Stimulated activated CD4-positive, alpha-beta T cell treated with anti-CD3 and anti-CD28 coated beads, Interleukin-1b, Interleukin-23, amount 100 ng/mL, for 48 hours (primary cell): ENCODE measurements around the gene HIP1.

ENCODE experiments used
- DNase-seq: peaks from one replicate; pipeline ENCODE4 v3.0.0-alpha.2; 2020

Gene HIP1

DNA sequence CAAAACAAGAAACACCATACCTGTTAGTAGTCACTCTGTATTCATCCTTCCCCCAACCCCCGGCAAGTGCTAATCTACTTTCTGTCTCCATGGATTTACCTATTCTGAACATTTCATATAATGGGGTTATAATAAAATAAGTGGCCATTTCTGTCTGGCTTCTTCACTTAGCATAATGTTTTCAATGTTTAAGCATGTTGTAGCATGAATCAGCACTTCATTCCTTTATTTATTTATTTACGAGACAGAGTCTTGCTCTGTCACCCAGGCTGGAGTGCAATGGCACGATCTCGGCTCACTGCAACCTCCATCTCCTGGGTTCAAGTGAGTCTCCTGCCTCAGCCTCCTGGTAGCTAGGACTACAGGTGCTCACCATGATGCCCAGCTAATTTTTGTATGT lies 69.2 kb downstream of the HIP1 start:
- no peak for DNase-seq

DNA sequence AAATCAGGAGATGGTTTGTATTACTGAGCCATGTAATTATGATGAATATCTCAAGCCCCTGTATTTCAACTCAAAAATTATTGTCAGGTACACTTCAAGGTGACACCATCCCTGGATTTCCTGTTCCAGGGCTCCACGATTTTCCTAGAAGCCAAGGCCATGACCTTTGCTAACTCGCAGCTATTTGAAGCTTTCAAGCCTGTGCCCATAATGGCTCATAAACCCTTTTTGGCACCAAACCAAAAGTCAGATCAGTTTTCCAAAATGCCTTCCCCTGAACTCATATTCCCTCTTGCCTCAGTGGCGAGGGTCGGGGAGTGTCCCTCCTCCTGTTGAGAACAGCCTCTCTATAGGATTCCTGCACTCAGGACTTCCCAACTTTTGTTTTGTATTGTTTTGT lies 70.8 kb downstream of the HIP1 start:
- DNase-seq, result no peak

DNA sequence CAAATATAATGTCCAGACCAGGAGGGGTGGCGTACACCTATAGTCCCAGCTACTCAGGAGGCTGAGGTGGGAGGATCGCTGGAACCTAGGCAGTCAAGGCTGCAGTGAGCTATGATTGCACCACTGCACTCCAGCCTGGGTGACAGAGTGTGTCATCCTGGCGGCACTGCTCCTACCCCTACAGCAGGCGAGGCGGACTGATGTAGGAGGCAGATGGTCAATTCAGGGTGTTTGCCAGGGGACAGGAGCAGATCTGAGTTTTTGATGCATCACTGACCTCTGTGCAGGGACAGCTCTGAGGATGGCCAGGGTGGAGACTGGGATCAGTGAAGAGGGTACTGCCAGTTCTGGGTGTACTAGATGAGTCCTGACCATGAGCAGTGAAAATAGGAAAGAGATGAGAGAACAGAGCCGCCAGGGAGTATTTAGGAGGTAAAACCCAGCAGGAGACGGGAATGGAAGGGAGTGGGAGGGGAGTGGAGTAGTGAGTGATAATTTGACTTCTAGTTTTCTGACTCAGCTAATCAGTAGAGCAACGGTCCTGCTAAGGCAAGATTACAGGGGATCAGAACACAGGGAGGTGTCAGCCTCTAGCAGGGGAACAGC lies 75.3 kb downstream of the HIP1 start:
- no peak for DNase-seq

DNA sequence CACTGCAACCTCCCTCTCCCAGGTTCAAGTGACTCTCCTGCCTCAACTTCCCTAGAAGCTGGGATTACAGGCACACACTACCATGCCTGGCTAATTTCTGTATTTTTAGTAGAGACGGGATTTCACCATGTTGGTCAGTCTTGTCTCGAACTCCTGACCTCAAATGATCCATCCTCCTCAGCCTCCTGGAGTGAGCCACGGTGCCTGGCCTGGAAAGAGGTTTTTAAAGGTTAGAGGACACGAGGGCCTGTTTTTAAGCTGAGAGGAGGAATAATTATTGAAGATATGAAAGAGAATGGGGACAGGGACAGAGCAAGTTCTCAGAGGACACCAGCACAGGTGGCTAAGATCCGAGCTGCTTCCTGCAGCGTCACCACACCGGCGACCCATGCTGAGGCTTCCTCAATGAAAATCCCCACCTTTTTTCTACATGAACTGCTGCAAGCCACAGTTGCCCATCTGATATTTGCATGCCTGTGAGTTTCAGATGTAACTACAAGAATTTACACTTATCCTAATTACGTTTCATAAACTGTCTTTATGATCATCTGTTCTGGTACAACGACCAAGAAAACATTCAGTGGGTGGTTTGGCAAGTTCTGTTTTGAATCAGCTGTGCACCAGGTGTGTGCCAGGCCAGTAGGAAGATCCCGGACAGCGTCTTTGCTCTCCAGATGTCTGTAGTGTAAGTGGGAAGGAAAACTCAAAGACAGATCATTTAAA lies 76.0 kb downstream of the HIP1 start:
- DNase-seq, result no peak

DNA sequence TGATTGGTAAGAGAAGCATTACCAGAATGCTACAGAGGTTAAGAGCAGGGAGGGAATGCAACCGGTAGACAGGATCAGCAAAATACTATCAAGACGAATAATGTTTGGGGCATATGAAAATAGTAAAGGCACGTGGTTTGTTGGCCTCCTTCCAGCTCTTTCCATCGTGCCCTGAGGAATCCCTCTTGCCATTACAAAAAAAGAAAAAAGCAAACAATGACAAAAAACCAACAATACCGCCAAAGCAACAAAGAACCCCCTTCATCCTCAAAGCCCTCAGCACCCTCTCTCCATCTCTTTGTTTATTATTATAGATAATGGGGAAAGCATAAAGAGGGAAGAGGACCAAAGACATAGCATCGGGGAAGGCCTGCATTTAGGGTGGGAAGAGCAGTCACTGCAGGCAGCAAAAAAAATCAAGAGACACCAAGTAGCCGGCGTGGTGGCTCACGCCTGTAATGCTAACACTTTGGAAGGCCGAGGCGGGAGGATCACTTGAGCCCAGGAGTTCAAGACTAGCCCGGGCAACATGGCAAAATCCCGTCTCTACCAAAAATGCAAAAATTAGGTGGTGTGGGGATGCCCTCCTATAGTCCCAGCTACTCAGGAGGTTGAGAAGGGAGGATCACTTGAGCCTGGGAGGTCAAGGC lies 78.0 kb downstream of the HIP1 start:
- DNase-seq, result no peak

DNA sequence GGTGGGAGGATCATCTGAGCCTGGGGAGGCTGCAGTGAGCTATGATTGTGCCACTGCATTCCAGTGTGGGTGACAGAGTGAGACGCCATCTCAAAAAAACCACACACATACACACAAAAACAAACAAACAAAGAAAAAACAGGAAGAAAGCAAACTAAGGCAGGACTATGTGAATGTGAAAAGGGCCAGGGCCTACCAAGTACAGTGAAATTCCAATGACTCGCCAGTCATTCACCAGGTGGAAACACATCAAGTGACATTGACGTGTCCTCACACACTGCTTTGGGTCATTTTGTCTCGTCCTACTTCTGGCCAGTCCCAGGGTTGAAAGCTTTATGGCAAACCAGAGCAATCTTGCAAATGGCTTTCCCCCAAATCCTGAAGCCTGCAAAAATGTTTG lies 79.9 kb downstream of the HIP1 start:
- no peak for DNase-seq

DNA sequence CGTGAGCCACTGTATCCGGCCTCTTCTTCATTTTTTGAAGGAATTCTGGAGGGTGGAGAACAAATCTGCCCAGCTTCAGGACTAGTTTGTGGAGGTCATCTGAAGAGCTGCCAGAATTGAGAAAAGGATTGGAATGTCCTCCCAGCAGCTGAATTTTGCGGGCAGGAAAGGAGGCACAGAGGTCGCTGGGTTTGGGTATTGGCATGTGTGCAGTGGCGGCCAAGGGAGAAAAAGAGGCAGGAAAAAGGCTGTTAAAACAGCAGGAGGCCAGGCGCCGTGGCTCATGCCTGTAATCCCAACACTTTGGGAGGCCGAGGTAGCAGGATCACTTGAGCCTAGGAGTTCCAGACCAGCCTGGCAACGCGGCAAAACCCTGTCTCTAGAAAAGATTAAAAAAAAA lies 80.4 kb downstream of the HIP1 start:
- DNase-seq, result no peak

DNA sequence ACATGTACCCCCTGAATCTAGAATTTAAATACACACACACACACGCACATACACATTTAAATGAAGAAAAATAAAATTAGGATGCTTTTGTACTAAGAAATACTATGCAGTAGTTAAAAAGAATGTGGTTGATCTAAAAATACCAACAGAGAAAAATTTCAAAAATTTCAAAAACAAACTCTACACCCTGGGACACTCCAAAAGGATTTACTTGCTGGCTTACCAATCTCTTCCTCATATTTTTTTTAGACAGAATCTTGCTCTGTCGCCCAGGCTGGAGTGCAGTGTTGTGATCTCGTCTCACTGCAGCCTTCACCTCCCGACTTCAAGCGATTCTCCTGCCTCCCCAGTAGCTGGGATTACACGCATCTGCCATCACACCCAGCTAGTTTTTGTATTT lies 80.9 kb downstream of the HIP1 start:
- no peak for DNase-seq

DNA sequence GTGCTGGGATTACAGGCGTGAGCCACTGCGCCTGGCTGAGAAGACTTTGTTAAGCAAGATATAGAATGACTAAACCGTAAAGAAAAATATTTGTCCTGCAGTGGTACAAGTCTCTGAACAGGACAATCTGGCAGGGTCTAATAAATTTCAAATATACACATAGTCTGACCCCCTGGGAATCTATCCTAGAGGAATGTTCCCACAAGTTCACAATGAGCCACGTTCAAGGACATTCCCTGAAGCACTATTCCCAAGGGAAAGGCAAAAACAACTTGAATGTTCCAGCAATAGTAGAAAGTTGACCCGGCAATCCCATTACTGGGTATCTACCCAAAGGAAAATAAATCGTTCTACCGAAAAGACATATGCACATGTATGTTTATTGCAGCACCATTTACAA lies 82.0 kb downstream of the HIP1 start:
- DNase-seq, result no peak

DNA sequence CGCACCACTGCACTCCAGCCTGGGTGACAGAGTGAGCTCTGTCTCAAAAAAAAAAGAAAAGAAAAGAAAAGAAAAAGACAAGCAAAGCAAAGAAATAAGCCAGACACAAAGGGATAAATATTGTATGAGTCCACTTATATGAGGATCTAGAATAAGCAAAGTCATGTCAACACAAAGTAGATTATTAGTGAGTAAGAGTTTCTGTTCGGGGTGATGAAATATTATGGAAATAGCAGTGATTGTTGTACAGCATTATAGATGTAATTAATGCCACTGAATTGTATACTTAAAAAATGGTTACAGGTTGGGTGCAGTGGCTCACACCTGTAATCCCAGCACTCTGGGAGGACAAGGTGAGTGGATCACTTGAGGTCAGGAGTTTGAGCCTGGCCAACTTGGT lies 83.2 kb downstream of the HIP1 start:
- DNase-seq, result no peak

DNA sequence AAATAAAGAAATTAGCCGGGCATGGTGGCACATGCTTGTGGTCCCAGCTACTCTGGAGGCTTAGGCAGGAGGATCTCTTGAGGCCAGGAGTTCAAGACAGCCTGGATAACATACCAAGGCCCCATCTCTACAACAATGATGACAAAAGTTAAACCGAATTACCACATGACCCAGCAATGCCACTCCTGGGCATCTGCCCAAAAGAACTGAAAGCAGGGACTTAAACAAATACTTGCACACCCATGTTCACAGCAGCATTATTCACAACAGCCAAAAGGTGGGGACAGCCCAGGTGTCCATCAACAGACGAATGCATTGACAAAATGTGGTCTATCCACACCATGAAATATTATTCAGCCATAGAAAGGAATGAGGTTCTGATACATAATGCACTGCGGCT lies 83.9 kb downstream of the HIP1 start:
- DNase-seq, result no peak

DNA sequence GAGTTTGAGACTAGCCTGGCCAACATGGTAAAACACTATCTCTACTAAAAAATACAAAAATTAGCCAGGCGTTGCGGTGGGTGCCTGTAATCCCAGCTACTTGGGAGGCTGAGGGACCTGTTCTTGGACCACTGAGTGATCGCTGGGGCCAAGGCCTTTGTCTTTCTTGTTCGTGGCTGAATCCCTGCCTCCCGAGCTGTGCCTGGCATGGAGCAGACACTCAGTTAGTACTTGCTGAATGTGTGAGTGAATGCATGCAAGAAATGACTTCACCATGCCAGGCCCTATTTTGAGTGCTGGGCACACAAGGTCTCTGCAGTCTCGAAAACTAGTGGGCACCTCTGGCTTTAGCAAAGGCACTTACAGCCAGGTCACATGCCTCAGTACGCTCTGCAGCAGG lies 85.1 kb downstream of the HIP1 start:
- no peak for DNase-seq

DNA sequence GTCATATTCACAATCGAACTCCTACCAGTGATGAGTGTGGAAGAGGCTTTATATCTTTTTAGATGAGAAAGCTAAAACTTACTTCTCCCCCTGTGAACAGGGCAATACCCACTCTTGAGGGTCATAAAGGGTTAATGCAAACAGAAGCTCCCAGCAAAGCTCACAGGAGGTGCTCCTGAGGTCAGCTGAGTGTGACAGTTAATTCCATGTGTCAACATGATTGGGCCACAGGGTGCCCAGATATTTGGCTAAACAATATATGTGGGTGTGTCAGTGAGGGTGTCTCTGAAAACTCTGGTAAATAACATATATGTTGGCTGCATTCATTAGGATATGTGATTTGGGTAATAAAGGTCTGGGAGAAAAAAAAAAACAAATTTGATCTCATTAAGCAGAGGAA lies 86.0 kb downstream of the HIP1 start:
- DNase-seq, result no peak

DNA sequence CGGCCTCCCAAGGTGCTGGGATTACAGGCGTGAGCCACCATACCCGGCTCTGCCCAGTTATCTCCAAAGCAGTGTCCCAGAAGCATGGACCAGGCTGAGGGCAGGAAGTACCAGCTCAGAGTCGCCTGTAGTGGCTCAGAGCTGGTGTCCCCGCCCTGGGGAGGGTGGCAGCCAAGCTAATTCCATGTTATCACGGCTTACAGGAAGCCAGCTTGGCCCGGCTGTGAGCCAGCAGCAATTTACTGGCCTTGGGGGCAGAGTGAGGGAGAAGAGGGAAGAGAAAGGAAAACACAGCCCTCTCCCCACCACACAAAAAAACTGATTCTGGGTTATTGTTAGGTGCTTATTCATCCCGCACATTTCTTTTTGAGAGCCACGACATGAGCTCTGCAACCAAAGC lies 88.1 kb downstream of the HIP1 start:
- no peak for DNase-seq

DNA sequence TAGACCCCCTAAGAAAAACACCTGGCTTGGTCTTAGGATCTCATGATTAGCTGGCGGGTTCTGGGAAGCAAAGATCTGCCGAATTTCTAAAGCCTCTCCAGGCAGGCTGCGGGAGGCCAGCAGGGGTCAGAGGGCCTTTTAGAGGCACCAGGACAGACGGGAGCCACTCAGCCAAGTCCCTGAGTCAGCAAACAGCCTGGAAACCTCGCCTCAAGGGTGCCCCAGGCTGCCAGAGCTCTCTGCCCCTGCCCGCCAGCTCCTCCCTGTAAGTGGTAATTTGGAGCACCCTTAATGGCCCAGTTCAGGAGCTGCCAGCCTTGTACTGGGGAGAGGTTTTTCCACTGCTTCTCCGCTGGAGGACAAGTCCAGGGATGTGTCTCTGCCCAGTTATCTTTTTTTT lies 88.7 kb downstream of the HIP1 start:
- no peak for DNase-seq

DNA sequence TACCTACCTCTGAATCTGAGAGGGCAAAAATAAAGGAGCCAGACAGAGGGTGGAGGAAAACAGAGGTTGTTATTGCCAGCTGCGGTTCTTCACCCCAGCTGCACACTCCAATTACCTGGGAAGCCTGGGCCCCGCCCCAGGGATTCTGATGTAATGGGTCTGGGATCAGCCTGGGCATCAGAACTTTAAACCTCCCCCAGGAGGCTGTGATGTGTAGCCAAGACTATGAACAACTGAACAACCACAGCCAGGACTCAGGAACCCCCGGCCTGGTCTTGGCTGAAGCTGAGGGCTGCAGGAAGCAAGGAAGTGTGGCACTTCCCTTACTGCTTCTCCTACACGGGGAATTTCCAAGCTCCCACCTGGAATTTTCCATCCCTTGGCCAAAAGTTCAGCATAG lies 89.3 kb downstream of the HIP1 start:
- no peak for DNase-seq

DNA sequence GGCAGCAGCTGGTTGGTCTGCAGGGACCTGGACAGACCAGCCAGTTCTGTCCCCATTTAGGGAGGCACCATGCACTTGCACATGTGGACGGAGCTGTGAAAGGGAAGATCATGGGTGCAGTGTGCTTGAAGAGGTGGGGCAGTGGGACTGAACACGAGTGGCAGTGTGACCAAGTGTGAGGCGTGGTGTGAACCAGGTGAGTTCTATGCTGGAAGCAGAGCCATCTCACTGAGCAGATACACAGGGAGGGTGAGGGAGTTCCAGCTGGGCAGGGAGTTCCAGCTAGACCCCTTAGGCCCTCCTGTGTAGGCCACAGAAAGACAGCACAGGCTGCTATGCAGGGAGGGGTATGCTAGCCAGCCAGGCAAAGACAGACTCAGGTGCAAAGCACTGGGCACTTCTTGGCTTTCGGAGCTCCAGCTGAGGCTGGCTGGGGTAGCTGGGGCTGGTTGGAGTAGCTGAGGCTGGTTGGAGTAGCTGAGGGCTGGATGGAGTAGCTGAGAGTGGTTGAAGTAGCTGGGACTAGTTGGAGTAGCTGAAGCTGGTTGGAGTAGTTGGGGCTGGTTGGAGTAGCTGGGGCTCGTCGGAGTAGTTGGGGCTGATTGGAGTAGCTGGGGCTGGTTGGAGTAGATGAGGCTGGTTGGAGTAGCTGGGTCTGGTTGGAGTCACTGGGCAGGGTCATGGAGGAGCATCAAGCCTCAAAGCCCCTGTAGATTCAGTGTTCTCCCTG lies 90.9 kb downstream of the HIP1 start:
- DNase-seq, result no peak

DNA sequence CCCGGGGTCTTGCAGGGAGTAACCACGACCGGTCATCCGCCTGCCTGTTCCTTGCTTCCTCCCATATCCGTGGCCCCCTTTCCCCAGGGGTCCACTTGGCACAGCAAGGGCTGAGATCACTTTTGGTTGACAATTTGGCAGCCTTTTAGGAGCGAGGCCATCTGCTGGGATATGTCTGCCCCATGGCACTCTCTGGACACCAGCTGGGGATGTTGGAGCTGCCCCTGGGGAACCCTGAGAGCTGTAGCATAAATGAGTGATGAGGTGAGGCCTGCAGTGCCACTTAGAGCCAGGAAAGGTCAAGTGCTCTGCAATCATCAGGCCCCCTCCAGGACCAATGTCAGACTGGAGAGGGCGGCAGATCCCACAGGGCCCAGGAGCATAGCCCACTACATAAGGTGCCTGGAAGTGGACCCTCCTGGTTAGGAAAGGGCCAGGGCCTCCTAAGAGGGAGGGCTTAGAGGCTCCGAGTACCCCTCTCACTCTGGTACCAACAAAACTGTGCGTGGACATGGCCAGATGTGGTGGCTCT lies 92.1 kb downstream of the HIP1 start:
- no peak for DNase-seq

DNA sequence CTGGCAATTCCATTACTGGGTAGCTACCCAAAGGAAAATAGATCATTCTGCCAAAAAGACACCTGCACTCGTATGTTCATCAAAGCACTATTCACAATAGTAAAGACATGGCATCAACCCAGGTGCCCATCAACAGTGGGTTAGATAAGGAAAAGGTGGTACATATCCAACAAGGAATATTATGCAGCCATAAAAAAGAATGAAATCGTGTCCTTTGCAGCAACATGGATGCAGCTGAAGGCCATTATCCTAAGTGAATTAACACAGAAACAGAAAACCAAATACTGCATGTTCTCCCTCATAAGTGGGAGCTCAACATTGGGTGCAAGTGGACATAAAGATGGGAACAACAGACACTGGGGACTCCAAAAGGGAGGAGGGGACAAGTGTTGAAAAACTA lies 93.2 kb downstream of the HIP1 start:
- no peak for DNase-seq

DNA sequence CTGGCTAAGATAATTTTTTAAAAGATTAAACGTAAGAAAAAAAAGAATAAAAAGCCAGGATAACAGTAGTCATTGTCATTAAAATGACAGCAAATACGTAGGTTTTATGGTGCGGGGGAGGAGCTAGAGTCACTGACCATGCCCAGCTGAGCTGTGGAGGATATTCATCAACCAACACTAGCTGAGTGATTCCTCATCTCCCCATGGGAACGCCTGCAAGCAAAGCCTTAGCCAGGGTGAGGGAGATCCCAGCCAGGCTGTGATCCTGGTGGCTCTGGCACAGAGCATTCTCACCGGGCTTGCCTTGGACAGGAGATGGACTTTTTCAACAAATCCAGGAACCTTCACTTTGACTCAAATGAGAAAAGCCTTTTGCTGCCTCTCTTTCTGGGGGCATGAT lies 94.2 kb downstream of the HIP1 start:
- no peak for DNase-seq

DNA sequence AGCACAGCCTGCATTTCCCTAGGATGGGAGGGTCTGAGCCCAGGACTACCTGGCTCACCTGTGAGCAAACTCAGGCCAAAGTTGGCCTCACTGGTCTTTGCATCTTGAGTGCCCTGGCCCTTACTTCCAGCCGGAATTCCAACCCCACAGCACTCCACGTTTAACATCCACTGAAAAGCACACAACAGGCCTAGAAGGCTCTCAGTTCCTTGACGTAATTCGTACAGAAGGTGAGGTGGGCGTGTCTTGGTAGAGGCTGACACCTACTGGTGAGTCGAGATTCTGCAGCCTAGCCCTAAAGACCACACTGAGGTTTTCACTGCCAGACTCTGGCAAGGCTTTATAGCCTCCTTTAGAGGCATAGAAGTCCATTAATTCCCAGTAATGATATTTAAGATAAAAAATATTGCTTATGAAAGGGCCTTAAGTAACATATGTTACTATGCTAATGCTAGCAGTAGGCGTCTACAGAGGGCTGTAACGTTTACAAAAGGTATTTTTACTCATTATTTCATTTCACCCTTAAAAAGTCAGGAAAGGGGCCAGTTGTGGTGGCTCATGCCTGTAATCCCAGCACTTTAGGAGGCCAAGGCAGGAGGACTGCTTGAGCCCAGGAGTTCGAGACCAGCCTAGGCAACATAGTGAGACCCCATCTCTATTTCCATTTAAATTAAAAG lies 95.8 kb downstream of the HIP1 start:
- peak; percentile 77 for DNase-seq

DNA sequence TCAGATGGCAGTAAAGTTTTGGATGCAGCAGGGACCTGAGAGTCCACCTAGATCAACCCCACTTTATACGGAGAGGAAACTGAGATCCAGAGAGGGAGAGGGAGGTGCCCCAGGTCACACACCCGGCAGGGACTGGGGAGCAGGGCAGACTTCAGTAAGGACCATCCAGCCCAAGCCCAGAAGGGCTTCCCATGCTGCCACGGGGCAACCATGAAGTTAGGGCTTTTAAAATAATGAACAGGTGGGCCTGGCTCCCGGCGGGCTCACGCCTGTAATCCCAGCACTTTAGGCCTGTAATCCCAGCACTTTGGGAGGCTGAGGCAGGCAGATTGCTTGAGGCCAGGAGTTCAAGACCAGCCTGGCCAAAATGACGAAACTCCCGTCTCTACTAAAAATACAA lies 98.5 kb downstream of the HIP1 start:
- DNase-seq, result no peak

DNA sequence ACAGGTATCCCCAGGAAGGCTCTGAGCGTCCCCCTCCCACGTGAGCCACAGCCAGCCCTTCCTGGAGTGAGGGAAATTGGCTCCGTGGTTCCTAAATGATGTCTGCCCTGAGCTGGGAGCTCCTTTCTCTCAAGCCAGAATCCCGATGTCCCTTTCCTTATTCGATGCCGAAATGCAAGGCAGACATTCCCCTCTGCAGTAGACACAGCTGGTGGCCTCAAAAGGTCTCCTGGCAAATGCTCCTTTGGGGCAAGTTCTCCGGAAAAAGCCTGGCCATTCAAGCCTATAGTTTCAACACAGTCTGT lies 98.9 kb downstream of the HIP1 start:
- DNase-seq, result no peak
